HG03354 (cell line): Measurements from ENCODE around the gene CDKN2B.

Source experiments
- ATAC-seq: cut with Tn5 transposase; IDR thresholded peaks from one replicate; pipeline ENCODE4 v1.9.1; 2021; ENCODE audit warnings: mild to moderate bottlenecking; ENCODE audit not compliant: unreplicated experiment, poor library complexity, severe bottlenecking

Gene CDKN2B

DNA sequence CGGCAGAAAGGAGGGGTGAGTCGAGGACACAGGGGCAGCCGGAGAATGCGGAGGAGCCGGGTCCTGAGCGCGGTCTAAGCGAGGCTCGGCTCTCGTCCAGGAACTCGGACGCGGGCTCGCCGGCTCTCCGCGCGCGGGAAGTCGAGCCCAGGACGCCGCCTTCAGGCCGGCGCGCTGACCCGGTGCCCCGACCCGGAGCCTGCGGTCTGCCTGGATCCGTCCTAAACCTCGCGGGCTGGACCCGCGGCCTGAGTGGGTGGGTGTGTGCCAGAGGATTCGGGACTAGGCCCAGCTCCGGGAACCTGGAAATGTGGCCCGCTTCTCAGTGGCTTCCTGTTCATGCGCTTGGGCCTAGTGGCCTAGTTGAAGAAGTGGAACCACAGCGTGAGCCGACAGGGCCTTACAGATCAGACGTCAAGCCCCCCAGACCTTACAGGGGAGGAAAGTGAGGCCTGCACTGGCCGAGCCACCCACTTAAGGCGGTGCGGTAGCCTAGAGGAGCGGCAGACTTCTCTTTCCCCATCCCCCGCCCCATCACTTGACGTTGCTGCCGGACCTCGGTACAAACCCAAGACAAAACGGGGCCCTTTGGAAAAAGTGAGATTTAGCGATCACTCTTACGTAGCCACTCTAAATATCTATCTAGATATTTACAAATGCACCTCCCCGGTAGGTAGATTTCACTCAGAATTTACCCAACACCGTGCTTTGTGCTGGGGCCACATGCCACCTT, 13.3 kb downstream of the CDKN2B start:
- peak; percentile 22 for ATAC-seq

DNA sequence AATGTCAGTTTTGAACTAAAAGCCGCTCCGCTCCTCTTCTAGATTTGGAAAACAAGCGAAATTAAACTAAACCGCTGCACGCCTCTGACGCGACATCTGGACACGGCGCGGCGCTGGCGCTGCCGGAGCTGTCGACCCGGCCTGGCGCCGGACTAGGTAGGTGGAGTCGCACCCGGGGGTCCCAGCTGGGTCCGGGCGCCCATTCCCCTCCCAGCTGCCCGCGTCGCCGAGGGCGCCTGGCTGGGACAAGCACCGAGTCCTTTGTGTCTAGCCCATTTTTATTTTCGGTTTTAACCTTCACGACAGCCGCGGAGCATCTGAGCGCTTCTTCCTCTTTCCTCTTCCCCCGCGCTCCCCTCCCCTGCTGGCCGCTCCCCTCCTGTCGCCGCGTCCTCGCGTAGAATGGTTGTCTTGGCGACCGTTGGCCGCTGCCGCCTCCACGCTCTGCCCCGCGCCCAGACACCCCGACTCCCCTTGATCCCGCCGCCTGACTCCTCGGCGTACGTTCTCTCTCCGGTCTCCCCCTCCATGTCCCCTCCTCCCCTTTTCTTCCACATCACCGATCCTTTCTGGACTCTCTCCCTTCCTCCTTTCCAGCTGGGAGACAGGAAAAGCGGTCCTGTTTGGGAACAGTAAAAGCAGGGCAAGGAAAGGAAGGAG, 14.0 kb downstream of the CDKN2B start:
- ATAC-seq: peak; percentile 88

DNA sequence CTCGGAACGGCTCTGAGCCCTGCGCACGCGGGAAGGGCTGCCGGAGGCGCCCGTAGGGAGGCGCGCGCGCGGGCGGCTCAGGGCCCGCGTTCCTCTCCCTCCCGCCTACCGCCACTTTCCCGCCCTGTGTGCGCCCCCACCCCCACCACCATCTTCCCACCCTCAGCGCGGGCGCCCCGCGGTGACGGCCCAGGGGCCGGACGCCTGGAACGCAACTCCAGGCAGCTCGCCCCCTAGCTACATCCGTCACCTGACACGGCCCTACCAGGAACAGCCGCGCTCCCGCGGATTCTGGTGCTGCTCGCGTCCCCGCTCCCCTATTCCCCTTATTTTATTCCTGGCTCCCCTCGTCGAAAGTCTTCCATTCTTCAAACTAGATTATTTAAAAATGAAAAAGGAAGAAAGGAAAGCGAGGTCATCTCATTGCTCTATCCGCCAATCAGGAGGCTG, 14.5 kb downstream of the CDKN2B start, which contains the start of gene CDKN2B-AS1:
CDKN2B-AS1 (plus strand) TSS at position 236 of the 450 bp plus-strand sequence.
- peak; percentile 49 for ATAC-seq

DNA sequence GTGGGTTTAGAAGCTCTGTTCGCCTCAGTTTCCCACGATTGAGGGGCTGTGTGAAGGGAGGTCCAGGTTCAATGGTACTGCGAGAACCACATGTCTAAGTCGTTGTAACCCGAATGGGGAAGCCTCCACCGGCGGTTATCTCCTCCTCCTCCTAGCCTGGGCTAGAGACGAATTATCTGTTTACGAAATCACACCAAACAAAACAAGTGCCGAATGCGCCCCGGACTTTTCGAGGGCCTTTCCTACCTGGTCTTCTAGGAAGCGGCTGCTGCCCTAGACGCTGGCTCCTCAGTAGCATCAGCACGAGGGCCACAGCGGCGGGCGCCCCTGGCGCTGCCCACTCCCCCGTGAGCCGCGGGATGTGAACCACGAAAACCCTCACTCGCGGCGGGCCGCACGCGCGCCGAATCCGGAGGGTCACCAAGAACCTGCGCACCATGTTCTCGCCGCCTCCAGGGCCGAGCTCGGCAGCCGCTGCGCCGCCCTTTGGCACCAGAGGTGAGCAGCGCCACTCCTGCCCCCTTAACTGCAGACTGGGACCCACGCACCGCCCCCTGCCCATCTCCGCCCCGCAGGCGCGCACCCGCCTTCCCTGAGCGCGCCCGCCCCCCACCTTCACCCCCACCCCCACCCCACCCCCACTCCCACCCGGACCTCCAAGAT, 15.1 kb downstream of the CDKN2B start, which contains the start of gene CDKN2A:
CDKN2A (minus strand) TSS at position 500 of the 663 bp plus-strand sequence.
- peak; percentile 42 for ATAC-seq

DNA sequence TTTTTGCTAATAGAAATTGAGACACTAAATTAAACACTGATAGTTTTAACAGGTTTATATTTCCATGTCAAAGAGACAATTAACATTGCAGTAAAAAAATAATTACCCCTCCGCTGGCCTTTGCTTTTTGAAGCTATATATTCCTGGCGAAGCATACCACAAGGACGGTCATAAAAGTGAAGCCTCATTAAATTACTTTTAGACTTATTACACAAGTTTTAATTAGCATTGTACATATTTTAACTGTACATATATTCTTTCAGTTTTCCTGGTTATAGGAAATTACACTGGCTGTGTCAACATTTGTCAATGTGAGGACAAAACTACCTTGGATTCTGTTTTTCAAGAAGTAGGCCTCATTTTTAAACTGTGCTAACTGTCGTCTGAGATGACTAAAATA, 16.1 kb downstream of the CDKN2B start:
- ATAC-seq: no peak

DNA sequence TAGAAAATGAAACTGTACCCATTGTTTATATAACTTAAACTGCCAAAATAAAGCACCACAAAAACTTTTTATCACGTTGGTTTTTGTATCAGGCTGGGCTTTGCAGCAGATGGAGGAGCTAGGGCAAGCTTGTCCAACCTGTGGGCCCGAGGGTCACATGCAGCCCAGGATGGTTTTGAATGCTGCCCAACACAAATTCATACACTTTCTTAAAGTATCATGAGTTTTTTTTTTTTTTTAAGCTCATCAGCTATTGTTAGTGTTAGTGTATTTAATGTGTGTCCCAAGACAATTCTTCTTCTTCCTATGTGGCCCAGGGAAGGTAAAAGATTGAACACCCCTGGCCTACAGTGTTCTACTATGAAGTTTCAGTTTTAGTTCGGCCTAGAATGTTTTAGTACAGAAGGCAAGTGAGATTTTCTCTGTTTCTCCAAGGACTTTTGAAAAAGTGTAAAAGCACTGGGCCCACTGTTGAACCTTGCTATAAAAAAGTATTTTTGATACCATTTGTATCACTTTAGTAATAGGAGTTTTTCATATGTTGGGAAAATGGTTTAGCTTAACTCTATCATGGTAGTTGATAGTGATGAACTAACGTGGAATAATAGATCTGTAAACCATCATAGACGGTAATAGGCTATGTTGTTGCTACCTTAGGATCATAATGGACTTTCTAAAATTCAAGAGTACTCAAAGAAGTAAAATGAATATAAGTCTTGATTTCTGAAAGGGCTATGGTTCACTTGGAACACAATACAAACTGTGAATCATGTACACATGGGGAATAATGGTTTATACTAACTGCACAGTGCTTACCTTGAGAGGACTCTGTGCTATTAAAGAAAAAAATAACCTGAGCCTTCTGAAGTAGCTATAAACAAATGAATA, 17.8 kb downstream of the CDKN2B start:
- no peak for ATAC-seq

DNA sequence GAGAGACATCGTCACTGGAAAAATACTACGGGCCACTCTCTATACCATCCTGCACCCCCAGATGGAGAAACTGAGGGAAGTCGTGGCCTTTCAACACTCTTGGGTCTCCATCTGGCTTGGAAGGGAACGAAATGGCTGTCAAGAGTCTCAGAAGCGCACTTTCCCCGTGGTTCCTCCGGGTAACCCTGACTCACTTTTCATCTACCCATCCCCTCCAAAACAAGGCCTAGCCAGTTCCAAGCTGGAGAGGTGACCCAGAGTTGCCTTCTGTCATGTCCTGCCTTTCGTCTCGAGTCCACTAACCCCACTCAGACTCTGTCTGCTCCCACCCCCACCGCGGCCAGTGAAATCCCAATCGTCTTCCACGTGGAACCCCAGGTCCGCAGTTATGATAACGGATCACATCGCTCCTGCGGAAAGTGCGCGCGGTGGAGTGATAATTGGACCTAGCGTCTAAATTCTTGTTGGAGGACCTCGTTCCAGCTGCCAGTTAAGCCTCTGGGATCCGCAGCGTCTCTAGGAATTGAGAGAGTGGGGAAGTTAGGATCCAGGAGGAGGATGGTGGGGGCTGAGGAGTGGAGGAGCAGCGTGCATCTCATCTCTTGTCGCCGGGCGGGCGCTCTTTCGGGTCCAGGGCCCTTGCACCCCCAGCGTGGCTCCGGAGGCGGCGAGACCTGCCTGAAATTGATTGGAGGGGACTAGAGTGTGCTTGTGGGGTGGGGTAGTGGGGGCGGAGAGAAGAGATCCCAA, 19.5 kb downstream of the CDKN2B start:
- ATAC-seq: no peak

DNA sequence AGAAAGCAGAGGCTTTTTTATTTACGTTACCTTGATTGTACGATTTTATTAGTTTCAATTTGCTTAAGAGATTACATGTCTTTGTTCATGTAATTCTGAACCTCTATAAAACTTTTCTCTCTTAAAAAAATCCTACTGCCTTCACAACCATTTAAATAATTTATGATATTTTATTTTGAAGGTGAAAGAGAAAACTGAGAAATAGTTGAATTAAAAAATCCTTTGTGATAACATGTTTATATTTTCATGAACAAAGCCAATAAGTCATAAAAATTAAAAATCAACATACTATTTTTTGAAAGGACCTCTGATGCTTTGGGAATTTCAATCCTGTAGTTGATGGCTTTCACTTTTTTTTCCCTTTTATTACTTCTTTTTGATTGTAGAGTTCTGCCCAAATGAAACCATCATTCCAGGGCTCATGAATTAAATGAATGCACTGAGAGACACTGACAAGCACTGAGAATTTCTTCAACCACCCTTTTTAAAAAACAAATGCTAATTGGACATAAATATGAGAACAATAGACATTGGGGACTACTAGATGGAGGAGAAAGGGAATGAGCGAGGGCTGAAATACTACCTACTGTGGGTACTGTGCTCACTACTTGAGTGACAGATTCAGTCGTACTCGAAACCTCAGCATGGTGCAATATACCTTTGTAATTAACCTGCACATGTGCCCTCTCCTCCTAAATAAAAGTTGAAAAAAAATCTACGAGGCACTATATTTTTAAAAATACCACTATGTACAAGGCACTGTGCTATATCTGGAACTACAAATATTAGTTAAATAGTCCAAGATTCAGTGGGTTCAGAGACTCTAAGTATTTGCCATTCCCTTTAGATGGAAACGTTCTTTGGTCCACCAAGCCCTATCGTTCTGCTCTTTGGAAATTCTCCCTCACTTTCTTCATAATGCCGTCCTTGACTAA, 20.8 kb downstream of the CDKN2B start:
- ATAC-seq: no peak

DNA sequence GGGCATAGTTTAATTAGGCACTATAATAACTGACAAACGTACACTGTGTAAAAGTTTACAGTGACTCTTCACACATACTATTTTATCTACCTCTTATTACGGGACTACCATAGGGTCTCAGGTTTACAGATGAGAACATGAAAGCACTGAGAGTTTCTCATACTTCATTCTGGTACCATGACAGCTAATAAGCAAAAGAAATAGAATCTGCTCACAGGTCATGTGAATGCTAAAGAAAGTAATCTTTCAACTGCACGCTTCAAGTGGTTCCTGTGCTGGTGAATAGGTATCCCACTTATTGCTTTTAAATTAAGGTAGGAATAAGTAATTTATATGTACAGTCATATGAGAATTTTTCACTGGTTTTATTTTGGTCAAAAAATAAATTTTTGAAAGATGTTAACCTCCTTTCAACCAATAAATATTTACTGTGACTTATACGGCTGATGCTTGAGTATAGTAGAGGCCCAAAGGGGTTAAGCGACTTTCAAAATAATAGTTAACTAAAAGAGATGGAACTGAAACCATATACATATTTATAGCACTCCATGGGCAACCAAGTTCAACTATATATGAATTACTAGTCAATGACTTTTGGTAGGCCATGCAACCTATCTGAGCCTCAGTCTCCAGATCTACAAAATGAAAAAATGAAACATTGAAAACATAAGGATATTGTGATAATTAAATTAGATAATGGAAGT, 23.0 kb downstream of the CDKN2B start:
- peak; percentile 78 for ATAC-seq

DNA sequence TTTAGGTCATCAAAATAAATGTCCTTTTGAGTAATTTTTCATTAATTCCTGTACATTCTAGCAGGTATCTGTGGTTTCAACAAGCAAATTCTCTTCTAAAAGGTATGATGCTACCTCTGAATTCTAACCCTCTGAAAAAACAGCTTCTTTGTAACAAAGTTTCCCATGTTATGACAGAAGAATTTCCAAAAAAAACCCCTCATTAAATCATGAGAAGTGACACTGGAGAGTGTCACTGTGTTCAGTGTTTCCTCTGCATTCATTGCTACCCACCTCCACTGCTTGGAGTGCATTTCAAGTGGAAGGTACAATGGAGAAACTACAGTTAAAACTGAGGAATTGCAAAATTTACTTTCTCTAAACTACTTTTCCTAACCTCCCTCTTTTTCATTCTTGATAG, 25.0 kb downstream of the CDKN2B start:
- no peak for ATAC-seq

DNA sequence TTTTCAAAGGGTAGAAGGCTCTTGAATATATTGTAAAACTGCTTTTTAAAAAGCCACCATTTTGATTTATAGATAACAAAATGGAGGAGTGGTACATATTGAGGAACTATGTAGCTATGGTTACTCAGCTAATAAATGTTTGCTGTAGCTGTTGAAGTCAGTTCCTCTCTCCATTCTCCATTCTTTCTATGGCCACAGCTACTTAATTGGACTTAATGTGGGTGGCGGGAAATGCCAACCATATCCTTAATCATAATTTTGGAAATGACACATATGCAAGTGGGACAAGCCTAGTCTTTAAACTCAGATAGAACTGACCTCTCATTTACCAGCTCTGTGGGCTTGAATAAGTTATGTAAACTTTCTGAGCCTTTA, 25.6 kb downstream of the CDKN2B start:
- ATAC-seq: no peak

DNA sequence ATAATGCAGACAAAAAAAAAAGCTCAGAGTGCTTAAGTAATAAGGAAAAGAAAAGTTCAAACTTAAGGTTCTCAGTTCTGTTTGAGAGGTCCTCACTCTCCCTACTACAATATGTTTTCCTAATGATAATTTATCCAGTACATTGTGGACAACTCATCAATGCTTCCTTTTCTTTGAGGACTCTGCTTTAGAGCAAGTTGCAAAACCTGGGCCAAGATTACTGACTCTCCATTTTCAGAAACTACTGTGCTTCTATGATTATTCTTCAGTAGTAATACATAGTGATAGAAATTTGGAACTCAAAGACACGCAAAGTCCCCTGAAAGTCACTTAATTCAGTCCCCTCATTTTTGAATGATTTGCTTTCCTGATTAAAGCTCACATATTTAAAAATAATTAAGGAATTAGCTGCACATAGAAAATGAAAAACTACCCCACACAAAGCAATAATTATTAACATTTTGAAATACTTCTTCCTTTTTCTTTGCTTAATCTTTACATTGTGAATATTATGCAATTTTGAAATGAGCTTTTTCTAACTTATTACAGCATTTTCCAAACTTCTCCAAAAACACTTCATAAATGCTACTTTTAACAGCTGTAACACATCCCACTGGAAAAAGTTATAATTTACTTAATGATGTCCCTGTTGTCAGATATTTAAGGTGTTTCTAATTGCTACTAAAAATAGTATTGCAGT, 26.1 kb downstream of the CDKN2B start:
- no peak for ATAC-seq

DNA sequence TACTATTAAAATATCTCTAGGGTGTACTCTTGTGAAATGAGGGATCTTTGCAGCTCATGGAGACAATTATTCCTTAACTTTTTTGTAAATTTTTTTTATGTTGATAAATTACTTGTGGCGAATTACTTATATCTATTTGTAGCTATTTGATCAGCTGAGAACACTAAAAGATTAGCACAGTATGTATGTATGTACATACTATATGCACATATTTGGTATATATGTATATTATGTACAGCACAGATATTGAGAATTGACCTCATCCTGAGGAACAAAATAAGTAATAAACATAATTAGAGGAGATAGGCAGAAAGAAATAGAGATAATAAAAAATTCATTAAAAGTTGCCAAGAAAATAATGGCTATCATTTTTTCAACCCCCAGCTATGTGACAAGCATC, 26.7 kb downstream of the CDKN2B start:
- no peak for ATAC-seq

DNA sequence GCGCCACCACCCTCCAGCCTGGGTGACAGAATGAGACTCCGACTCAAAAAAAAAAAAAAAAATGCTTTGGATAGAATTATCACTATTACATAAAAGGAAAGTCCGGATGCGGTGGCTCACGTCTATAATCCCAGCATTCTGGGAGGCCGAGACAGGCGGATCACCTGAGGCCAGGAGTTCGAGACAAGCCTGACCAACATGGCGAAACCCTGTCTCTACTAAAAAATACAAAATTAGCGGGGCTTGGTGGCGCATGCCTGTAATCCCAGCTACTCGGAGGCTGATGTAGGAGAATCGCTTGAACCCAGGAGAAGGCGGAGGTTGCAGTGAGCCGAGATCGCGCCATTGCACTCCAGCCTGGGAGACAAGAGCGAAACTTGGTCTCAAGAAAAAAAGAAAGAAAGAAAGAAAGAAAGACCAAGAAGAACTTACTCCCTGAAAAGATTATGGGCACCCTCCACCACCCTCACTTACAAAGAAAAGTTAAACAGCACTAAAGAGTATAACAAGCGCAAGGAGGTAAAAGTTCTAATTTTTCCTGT, 32.7 kb downstream of the CDKN2B start:
- ATAC-seq: no peak

DNA sequence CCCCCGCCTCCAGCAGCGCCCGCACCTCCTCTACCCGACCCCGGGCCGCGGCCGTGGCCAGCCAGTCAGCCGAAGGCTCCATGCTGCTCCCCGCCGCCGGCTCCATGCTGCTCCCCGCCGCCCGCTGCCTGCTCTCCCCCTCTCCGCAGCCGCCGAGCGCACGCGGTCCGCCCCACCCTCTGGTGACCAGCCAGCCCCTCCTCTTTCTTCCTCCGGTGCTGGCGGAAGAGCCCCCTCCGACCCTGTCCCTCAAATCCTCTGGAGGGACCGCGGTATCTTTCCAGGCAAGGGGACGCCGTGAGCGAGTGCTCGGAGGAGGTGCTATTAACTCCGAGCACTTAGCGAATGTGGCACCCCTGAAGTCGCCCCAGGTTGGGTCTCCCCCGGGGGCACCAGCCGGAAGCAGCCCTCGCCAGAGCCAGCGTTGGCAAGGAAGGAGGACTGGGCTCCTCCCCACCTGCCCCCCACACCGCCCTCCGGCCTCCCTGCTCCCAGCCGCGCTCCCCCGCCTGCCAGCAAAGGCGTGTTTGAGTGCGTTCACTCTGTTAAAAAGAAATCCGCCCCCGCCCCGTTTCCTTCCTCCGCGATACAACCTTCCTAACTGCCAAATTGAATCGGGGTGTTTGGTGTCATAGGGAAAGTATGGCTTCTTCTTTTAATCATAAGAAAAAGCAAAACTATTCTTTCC, 34.2 kb downstream of the CDKN2B start:
- ATAC-seq: peak; percentile 74

DNA sequence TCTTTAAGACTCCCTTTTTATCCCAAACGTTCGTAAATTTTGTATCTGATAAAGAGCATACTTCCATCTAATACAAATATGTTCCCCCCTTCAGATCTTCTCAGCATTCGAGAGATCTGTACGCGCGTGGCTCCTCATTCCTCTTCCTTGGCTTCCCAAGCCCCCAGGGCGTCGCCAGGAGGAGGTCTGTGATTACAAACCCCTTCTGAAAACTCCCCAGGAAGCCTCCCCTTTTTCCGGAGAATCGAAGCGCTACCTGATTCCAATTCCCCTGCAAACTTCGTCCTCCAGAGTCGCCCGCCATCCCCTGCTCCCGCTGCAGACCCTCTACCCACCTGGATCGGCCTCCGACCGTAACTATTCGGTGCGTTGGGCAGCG, 34.8 kb downstream of the CDKN2B start:
- no peak for ATAC-seq
